ENCODE results near the gene NOL9.
A peak's percentile ranks its signal among the peaks of the same experiment; 100 is the strongest.

NOL9 gene

GRCh38 chr1:6475381-6476133 is 78.8 kb downstream of the NOL9 start:
- no peak overlapping the region for H3K4me3 ChIP-seq (ENCODE audit: low read depth, low read length)
- H3K9me3 ChIP-seq = no peaks in the 10 kb centered on the region
- peak; percentile 72 for TF ChIP-seq CTCF (IDR thresholded peaks at IDR 0.05; ENCODE audit: low read depth, low read length)
- no peaks in the 10 kb centered on the region for H3K27me3 ChIP-seq
- H3K4me1 ChIP-seq = no peaks in the 10 kb centered on the region
- peak; percentile 53 for DNase-seq
- no peaks in the 10 kb centered on the region for H3K36me3 ChIP-seq

DNA sequence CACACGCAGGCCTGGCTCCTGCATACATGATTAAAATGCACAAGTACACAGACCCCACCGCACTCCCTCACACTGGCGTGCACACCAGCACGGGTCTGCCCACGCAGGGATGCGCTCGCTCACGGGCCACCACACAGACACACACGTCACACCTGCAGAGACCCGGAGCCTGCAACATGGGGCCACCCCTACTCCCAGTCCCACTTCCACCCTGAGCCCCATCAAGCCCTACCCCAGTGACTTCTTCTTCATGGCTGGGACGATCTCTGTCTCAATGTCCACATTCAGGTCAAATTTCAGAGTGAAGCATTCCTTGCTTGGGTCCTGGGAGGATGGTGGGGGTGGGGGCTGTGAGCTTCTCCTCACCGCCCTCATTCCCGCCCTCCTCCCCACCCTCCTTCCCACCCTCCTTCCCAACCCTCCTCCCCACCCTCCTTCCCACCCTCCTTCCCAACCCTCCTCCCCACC is 79.5 kb downstream of the NOL9 start:
- no peaks in the 10 kb centered on the region for H3K27me3 ChIP-seq
- H3K9me3 ChIP-seq = no peaks in the 10 kb centered on the region
- DNase-seq = no peak
- H3K36me3 ChIP-seq = no peaks in the 10 kb centered on the region
- no peak overlapping the region for H3K4me3 ChIP-seq (ENCODE audit: low read depth, low read length)
- no peak for TF ChIP-seq CTCF (IDR thresholded peaks at IDR 0.05; ENCODE audit: low read depth, low read length)
- no peaks in the 10 kb centered on the region for H3K4me1 ChIP-seq

DNA sequence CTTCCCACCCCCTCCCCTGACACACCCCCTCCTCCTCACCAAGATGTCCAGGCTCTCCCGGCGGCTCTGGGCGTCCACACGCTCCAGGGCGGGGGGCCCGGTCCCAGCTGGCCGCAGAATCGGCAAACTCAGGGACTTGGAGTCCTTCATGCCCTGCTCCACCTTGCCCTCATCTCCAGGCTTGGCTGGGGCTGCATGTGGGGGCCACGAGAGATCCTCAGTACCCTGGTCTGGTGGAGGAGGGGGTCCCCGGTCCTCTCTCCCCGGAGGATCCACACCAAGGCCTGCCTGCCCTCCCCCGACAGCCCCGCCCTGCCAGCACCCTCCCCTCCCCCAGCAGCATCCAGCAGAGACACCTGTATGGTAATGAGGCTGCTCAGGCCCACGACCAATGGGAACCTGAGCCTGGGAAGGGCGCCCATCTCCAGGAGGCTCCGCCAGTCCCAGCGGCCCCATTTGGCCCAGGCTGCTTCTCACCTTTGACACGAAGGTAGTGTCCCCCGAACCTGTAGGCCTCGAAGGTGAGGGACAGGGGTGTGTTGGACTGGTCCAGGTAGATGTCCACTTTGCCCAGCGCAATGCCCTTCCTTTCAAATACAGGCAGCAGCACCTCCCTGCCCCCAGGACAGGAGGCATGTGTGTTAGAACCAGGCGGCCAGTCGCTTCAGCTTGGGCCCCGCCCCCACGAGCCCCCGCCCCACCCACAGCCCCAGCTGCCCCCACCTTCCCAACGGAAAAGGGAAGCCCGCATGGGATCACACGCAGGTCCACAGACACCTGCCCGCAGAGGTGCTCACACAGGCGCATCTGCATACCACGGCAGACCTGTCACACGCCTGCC is 80.1 kb downstream of the NOL9 start:
- DNase-seq = no peak
- H3K4me1 ChIP-seq = no peaks in the 10 kb centered on the region
- H3K4me3 ChIP-seq (ENCODE audit: low read depth, low read length) = no peak overlapping the region
- no peaks in the 10 kb centered on the region for H3K36me3 ChIP-seq
- no peaks in the 10 kb centered on the region for H3K9me3 ChIP-seq
- no peaks in the 10 kb centered on the region for H3K27me3 ChIP-seq
- TF ChIP-seq CTCF (IDR thresholded peaks at IDR 0.05; ENCODE audit: low read depth, low read length) = no peak

GRCh38 chr1:6473156-6473555 is 81.2 kb downstream of the NOL9 start:
- no peak for TF ChIP-seq CTCF (IDR thresholded peaks at IDR 0.05; ENCODE audit: low read depth, low read length)
- Histone ChIP-seq H3K9me3 (no peaks in the 10 kb centered on the region), H3K36me3 (no peaks in the 10 kb centered on the region), H3K27me3 (no peaks in the 10 kb centered on the region), H3K4me1 (no peaks in the 10 kb centered on the region), H3K4me3 (ENCODE audit: low read depth, low read length) (no peak overlapping the region)
- no peak for DNase-seq

DNA sequence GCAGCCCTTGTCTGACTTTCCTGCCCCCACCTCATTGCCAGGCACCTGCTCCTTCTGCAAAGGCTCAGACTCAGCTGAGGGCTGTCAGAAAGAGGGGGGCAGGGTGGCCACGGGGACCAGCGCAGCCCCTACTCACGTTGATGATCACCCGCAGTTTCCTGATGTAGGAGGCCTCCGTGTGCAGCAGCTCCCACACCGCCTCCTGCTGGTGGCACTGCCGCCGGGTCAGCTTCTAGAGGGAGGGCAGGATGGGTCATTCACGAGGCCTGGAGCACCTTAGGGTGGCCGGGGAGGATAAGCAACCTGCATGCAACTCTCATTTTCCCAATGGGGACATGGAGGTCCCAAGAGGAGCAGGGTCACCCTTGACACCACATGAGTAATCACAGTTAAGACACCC is 81.9 kb downstream of the NOL9 start:
- Histone ChIP-seq H3K4me1 (no peaks in the 10 kb centered on the region), H3K4me3 (ENCODE audit: low read depth, low read length) (no peak overlapping the region), H3K36me3 (no peaks in the 10 kb centered on the region), H3K27me3 (no peaks in the 10 kb centered on the region), H3K9me3 (no peaks in the 10 kb centered on the region)
- DNase-seq = no peak
- TF ChIP-seq CTCF (IDR thresholded peaks at IDR 0.05; ENCODE audit: low read depth, low read length) = no peak

DNA sequence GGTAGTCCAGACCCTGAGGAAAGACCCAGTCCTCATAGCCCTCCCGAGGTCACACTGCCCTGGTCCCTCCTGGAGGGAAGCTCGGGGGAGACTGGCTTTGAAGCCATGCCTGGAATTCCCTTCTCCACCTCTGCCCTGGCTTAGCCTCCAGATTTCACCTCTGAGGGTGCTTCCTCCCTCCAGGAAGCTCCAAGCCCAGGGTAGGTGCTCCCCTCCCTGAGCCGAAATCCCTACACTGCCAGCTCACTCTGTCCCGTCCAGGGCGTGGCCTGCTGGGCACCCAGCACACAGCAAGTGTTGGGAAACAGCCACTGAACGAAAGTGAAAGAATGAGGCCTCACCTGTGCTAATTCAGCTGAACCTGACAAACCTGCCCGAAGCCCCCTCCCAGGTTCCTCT is 82.3 kb downstream of the NOL9 start:
- H3K36me3 ChIP-seq = no peaks in the 10 kb centered on the region

More for the DNA sequence above, 82.3 kb downstream of the NOL9 start:
- Histone ChIP-seq H3K9me3 (no peaks in the 10 kb centered on the region), H3K4me1 (no peaks in the 10 kb centered on the region), H3K27me3 (no peaks in the 10 kb centered on the region), H3K4me3 (ENCODE audit: low read depth, low read length) (no peak overlapping the region)
- no peak for DNase-seq
- no peak for TF ChIP-seq CTCF (IDR thresholded peaks at IDR 0.05; ENCODE audit: low read depth, low read length)
